ENCODE results near the gene CCSER1. TPM values are rescaled to one million over a fixed set of nuclear protein-coding genes. Genes with fewer than 3 reads are reported as not detected.

CCSER1 gene
- total RNA-seq, 1 donor from 2014 or later, result not detected

- H3K4me1 Mint-ChIP-seq (ENCODE audit: low read depth), result no peaks in the 10 kb centered on the region
- H3K27me3 Mint-ChIP-seq (ENCODE audit: low read depth), result no peaks in the 10 kb centered on the region
- H3K36me3 Mint-ChIP-seq (ENCODE audit: low read depth), result no peaks in the 10 kb centered on the region
- no peak overlapping the region for H3K27ac Mint-ChIP-seq (ENCODE audit: unreplicated experiment)
- TF ChIP-seq CTCF (IDR thresholded peaks at IDR 0.05), result no peak
- no peak for DNase-seq (ENCODE audit: low spot score)
- no peak overlapping the region for H3K4me3 Mint-ChIP-seq (ENCODE audit: unreplicated experiment)
- peaks cover 2% of the 10 kb centered on the region for H3K9me3 Mint-ChIP-seq (ENCODE audit: low read depth)
These were observed 1344.1 kb downstream of the CCSER1 start for GRCh38 chr4:91471280-91471679.

GRCh38 chr4:91472046-91472445, 1344.9 kb downstream of the CCSER1 start:
- no peak for DNase-seq (ENCODE audit: low spot score)
- no peak overlapping the region for H3K4me3 Mint-ChIP-seq (ENCODE audit: unreplicated experiment)
- TF ChIP-seq CTCF (IDR thresholded peaks at IDR 0.05), result no peak
- no peaks in the 10 kb centered on the region for H3K36me3 Mint-ChIP-seq (ENCODE audit: low read depth)
- H3K4me1 Mint-ChIP-seq (ENCODE audit: low read depth), result no peaks in the 10 kb centered on the region
- H3K9me3 Mint-ChIP-seq (ENCODE audit: low read depth), result peaks cover 8% of the 10 kb centered on the region
- no peaks in the 10 kb centered on the region for H3K27me3 Mint-ChIP-seq (ENCODE audit: low read depth)
- H3K27ac Mint-ChIP-seq (ENCODE audit: unreplicated experiment), result no peak overlapping the region

GRCh38 chr4:91485415-91485814, 1358.2 kb downstream of the CCSER1 start:
- H3K27ac Mint-ChIP-seq (ENCODE audit: unreplicated experiment), result no peak overlapping the region
- no peaks in the 10 kb centered on the region for H3K36me3 Mint-ChIP-seq (ENCODE audit: low read depth)
- no peak overlapping the region for H3K4me3 Mint-ChIP-seq (ENCODE audit: unreplicated experiment)
- H3K9me3 Mint-ChIP-seq (ENCODE audit: low read depth), result peaks cover 7% of the 10 kb centered on the region
- H3K27me3 Mint-ChIP-seq (ENCODE audit: low read depth), result no peaks in the 10 kb centered on the region
- no peak for DNase-seq (ENCODE audit: low spot score)
- TF ChIP-seq CTCF (IDR thresholded peaks at IDR 0.05), result no peak
- no peaks in the 10 kb centered on the region for H3K4me1 Mint-ChIP-seq (ENCODE audit: low read depth)

- Mint-ChIP-seq H3K27me3 (ENCODE audit: low read depth) (no peaks in the 10 kb centered on the region), H3K36me3 (ENCODE audit: low read depth) (no peaks in the 10 kb centered on the region), H3K4me1 (ENCODE audit: low read depth) (no peaks in the 10 kb centered on the region), H3K4me3 (ENCODE audit: unreplicated experiment) (no peak overlapping the region), H3K9me3 (ENCODE audit: low read depth) (peaks cover 3% of the 10 kb centered on the region), H3K27ac (ENCODE audit: unreplicated experiment) (no peak overlapping the region)
- DNase-seq (ENCODE audit: low spot score), result no peak
- TF ChIP-seq CTCF (IDR thresholded peaks at IDR 0.05), result no peak
These were observed 1361.8 kb downstream of the CCSER1 start for GRCh38 chr4:91488946-91489345.

GRCh38 chr4:91497892-91498291, 1370.7 kb downstream of the CCSER1 start:
- no peak for DNase-seq (ENCODE audit: low spot score)
- TF ChIP-seq CTCF (IDR thresholded peaks at IDR 0.05), result no peak
- Mint-ChIP-seq H3K9me3 (ENCODE audit: low read depth) (peaks cover 6% of the 10 kb centered on the region), H3K27ac (ENCODE audit: unreplicated experiment) (no peak overlapping the region), H3K36me3 (ENCODE audit: low read depth) (no peaks in the 10 kb centered on the region), H3K4me1 (ENCODE audit: low read depth) (no peaks in the 10 kb centered on the region), H3K27me3 (ENCODE audit: low read depth) (no peaks in the 10 kb centered on the region), H3K4me3 (ENCODE audit: unreplicated experiment) (no peak overlapping the region)
